Astrocyte of the cerebellum (primary cell): ENCODE results near the gene IRAK2.

Experiments
- DNase-seq: peaks from one replicate; pipeline ENCODE4 v3.0.0-alpha.2; 2011; ENCODE audit warnings: low read depth
- H3K4me3 ChIP-seq: 2 replicates; pipeline ENCODE4 v1.5.1; 2011; ENCODE audit warnings: mild to moderate bottlenecking, low read depth, low read length, moderate library complexity
- CTCF ChIP-seq: IDR thresholded peaks from 2 replicates; pipeline ENCODE4 v1.5.1; 2012; ENCODE audit warnings: low read length, low read depth, moderate library complexity, mild to moderate bottlenecking; ENCODE audit errors: missing control alignments
- in situ Hi-C: cut with HindIII; loops from 2 replicates; pipeline ENCODE4 v1.10.0; 2017; ENCODE audit warnings: low sequenced_read_pairs

Gene IRAK2

GRCh38 chr3:10205451-10206165 lies 40.9 kb downstream of the IRAK2 start:
- H3K4me3 ChIP-seq = no peak overlapping the region
- TF ChIP-seq CTCF = peak; percentile 35
- in situ Hi-C loops = loop anchor here (10.0 kb wide), 1 partner anchor 61 kb away; the partner anchor contains the start of gene VHL
- peak; percentile 84 for DNase-seq

- in situ Hi-C loops = loop anchor here (10.0 kb wide), 1 partner anchor 61 kb away; the partner anchor contains the start of gene VHL
- TF ChIP-seq CTCF = no peak
- H3K4me3 ChIP-seq = no peak overlapping the region
- no peak for DNase-seq
These were observed 41.4 kb downstream of the IRAK2 start for GRCh38 chr3:10206166-10206511.

- H3K4me3 ChIP-seq = no peak overlapping the region
- DNase-seq = no peak
- no peak for TF ChIP-seq CTCF
- in situ Hi-C loops = no loop called here
These were observed 48.6 kb downstream of the IRAK2 start for GRCh38 chr3:10213156-10213792.

GRCh38 chr3:10215578-10216368 lies 51.1 kb downstream of the IRAK2 start:
- no peak for DNase-seq
- in situ Hi-C loops = no loop called here
- no peak overlapping the region for H3K4me3 ChIP-seq
- no peak for TF ChIP-seq CTCF

- no peak for DNase-seq
- TF ChIP-seq CTCF = no peak
- no peak overlapping the region for H3K4me3 ChIP-seq
- in situ Hi-C loops = no loop called here
These were observed 52.6 kb downstream of the IRAK2 start for GRCh38 chr3:10217359-10217758.

GRCh38 chr3:10219737-10220136 lies 55.0 kb downstream of the IRAK2 start:
- H3K4me3 ChIP-seq = no peak overlapping the region
- TF ChIP-seq CTCF = no peak
- no peak for DNase-seq
- in situ Hi-C loops = no loop called here
